ENCODE measurements around the gene MAPKAPK2.

DNA sequence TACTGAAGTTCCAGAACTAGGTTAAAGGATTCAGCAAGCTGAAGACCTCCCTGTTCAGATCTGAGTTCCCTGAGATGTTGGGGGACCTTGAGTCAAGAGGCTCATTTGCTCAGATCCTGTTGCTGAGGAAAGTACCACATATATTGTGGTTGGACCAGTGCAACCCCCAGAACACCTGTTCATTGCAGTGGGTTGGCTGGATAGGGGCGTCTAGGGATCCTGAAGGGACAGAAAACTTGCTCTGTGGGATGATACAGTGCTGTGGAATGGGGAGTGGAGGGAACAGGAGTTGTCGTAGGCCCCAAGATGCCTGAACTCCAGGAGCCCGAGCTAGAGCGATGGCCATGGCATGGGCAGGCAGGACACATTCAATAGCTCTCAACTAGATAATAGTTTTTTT is 24.6 kb upstream of the MAPKAPK2 start:
- TF ChIP-seq, protein P1, sequence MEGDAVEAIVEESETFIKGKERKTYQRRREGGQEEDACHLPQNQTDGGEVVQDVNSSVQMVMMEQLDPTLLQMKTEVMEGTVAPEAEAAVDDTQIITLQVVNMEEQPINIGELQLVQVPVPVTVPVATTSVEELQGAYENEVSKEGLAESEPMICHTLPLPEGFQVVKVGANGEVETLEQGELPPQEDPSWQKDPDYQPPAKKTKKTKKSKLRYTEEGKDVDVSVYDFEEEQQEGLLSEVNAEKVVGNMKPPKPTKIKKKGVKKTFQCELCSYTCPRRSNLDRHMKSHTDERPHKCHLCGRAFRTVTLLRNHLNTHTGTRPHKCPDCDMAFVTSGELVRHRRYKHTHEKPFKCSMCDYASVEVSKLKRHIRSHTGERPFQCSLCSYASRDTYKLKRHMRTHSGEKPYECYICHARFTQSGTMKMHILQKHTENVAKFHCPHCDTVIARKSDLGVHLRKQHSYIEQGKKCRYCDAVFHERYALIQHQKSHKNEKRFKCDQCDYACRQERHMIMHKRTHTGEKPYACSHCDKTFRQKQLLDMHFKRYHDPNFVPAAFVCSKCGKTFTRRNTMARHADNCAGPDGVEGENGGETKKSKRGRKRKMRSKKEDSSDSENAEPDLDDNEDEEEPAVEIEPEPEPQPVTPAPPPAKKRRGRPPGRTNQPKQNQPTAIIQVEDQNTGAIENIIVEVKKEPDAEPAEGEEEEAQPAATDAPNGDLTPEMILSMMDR (IDR thresholded peaks at IDR 0.05; ENCODE audit: low read length), result no peak
- TF ChIP-seq EZH2 (optimal IDR thresholded peaks at IDR 0.05; ENCODE audit: low read depth, low read length) (no peak), EZH2phosphoT487 (IDR thresholded peaks at IDR 0.05; ENCODE audit: low read length) (no peak)

Data from MM.1S (cell line).